Aorta (tissue), 5 donors: ENCODE results near the gene RSPRY1. TPM values are rescaled to one million over a fixed set of nuclear protein-coding genes. Genes with fewer than 3 reads are reported as not detected.
"Not testable (repeated sequence)": the region's sequence is repeated elsewhere in the genome, so short reads cannot be mapped to it uniquely, and the experiment has no call there.

Experiments
- ATAC-seq: fragments of 200-7000 bp; cut with Tn5 transposase; one replicate; pipeline ENCODE4 v1.9.1; 2022; ENCODE audit warnings: moderate library complexity; ENCODE audit not compliant: low FRiP score
- DNase-seq, 2 donors: peaks; one replicate each; pipeline ENCODE4 v3.0.0-alpha.2; 2020
- H3K27ac ChIP-seq, 2 donors: one replicate each; pipeline ENCODE4 v1.5.1; 2013; ENCODE audit warnings: low read length in 2 of 2, mild to moderate bottlenecking in 2 of 2, moderate library complexity in 2 of 2, control low read depth in 1 of 2, inconsistent platforms in 1 of 2, low read depth in 1 of 2
- H3K27me3 ChIP-seq, 2 donors: one replicate each; pipeline ENCODE4 v1.6.1; 2013; ENCODE audit warnings: control low read depth in 1 of 2, low read length in 1 of 2, mild to moderate bottlenecking in 1 of 2, moderate library complexity in 1 of 2; ENCODE audit not compliant: insufficient read depth in 2 of 2, control insufficient read depth in 1 of 2
- H3K36me3 ChIP-seq, 2 donors: one replicate each; pipeline ENCODE4 v1.6.1; 2013; ENCODE audit warnings: control low read depth in 1 of 2, low read length in 1 of 2, mild to moderate bottlenecking in 1 of 2; ENCODE audit not compliant: insufficient read depth in 2 of 2, control insufficient read depth in 1 of 2
- H3K4me1 ChIP-seq, 2 donors: one replicate each; pipeline ENCODE4 v1.6.1; 2013; ENCODE audit warnings: low read length in 2 of 2, control low read depth in 1 of 2, mild to moderate bottlenecking in 1 of 2, moderate library complexity in 1 of 2; ENCODE audit not compliant: insufficient read depth in 2 of 2, control insufficient read depth in 1 of 2
- H3K4me3 ChIP-seq, 2 donors: one replicate each; pipeline ENCODE4 v1.5.1; 2013; ENCODE audit warnings: low read length in 2 of 2, control low read depth in 1 of 2, mild to moderate bottlenecking in 1 of 2
- H3K9me3 ChIP-seq: one replicate; pipeline ENCODE4 v1.6.1; 2013; ENCODE audit warnings: mild to moderate bottlenecking, low read length; ENCODE audit not compliant: control insufficient read depth
- WGBS, 2 donors: extraction: QIAGEN DNeasy Blood & Tissue Kit; methylation state at CpG; one replicate each; pipeline ENCODE4 v1.1.7; 2013; 5-methylcytosine and 5-hydroxymethylcytosine counted together
- intact Hi-C, 2 donors: fragments of 100-400 bp; cut with DNase I; formaldehyde crosslinking; loops; one replicate each; pipeline versions ENCODE4 v1.14.2 to v1.15.0; 2022
- polyA plus RNA-seq, 2 donors: library from polyadenylated mRNA; stranded (reverse); fragments of 200-250 nt; gene quantifications; one replicate each; pipeline ENCODE4 v1.2.3, GENCODE V29; 2013
- total RNA-seq, 2 donors: library from RNA; stranded (reverse); fragmentation: NEBNext Ultra II Directional; extraction: Animal tissue kit (Norgen Biotek cat#: 25700); gene quantifications; one replicate each; pipeline ENCODE4 v1.2.1, GENCODE V29; 2021
- donor health status: healthy with polysubstance abuse.
- donor health status: Bipolar disorder and iron deficiency.
- donor health status: DM: no; HTN: no; CAD: no.
- donor health status: DM: no; HTN: no; CAD: no.
- donor health status: DM: yes; HTN: yes; CAD: no.

The RSPRY1 gene
- total and polyA plus RNA-seq, 4 donors = 10.4 to 32.5 (median 21.8) TPM

GRCh38 chr16:57196286-57196685, 10.2 kb downstream of the RSPRY1 start:
- intact Hi-C loops = no loop called here
- ATAC-seq (no peak), DNase-seq (no peak)
- H3K4me1 ChIP-seq = peaks cover under 1 to 8% of the 10 kb centered on the region in 2 donors
- H3K36me3 ChIP-seq = no peaks in the 10 kb centered on the region
- H3K9me3 ChIP-seq = no peaks in the 10 kb centered on the region
- no peaks in the 10 kb centered on the region for H3K27me3 ChIP-seq
- H3K27ac ChIP-seq = no peak overlapping the region
- H3K4me3 ChIP-seq = no peak overlapping the region
- WGBS, 2 donors = 5 to 9% methylated on average over 4 of the region's 4 CpGs

- H3K9me3 ChIP-seq = no peaks in the 10 kb centered on the region
- DNase-seq = no peak
- ATAC-seq = no peak
- 62 to 65% methylated on average over 3 of the region's 3 CpGs for WGBS, 2 donors
- H3K4me1 ChIP-seq = peaks cover 0 to 5% of the 10 kb centered on the region in 2 donors
- no peaks in the 10 kb centered on the region for H3K36me3 ChIP-seq
- no peaks in the 10 kb centered on the region for H3K27me3 ChIP-seq
- intact Hi-C loops = no loop called here
- H3K27ac ChIP-seq = no peak overlapping the region
- no peak overlapping the region for H3K4me3 ChIP-seq
These were observed 10.6 kb downstream of the RSPRY1 start for GRCh38 chr16:57196753-57197152.

GRCh38 chr16:57200321-57200720, 14.2 kb downstream of the RSPRY1 start:
- DNase-seq, H3K27me3 ChIP-seq, H3K9me3 ChIP-seq, H3K36me3 ChIP-seq, H3K27ac ChIP-seq, ATAC-seq, H3K4me1 ChIP-seq, H3K4me3 ChIP-seq, intact Hi-C loops: not testable (repeated sequence)
- WGBS, 2 donors = 95 to 99% methylated on average over 6 to 17 of the region's 24 CpGs

GRCh38 chr16:57200926-57201325, 14.8 kb downstream of the RSPRY1 start:
- intact Hi-C loops, ATAC-seq, H3K27ac ChIP-seq, H3K4me3 ChIP-seq, H3K4me1 ChIP-seq, H3K36me3 ChIP-seq, H3K27me3 ChIP-seq, H3K9me3 ChIP-seq, DNase-seq: not testable (repeated sequence)
- WGBS, 2 donors = 83 to 98% methylated on average over 16 to 27 of the region's 27 CpGs

- 83 to 87% methylated on average over 7 of the region's 7 CpGs for WGBS, 2 donors
- intact Hi-C loops = no loop called here
- Histone ChIP-seq H3K9me3 (no peaks in the 10 kb centered on the region), H3K27me3 (no peaks in the 10 kb centered on the region), H3K4me3 (no peak overlapping the region), H3K27ac (no peak overlapping the region), H3K36me3 (no peaks in the 10 kb centered on the region), H3K4me1 (no peaks in the 10 kb centered on the region)
- DNase-seq (no peak), ATAC-seq (no peak)
These were observed 16.2 kb downstream of the RSPRY1 start for GRCh38 chr16:57202095-57202886.

- Histone ChIP-seq H3K27ac (no peak overlapping the region), H3K27me3 (no peaks in the 10 kb centered on the region), H3K4me3 (no peak overlapping the region), H3K4me1 (no peaks in the 10 kb centered on the region), H3K36me3 (peaks cover 0 to 3% of the 10 kb centered on the region in 2 donors), H3K9me3 (no peaks in the 10 kb centered on the region)
- no peak for ATAC-seq
- WGBS, 2 donors = 66 to 71% methylated on average over 1 of the region's 1 CpG
- intact Hi-C loops = no loop called here
- no peak for DNase-seq
These were observed 17.3 kb downstream of the RSPRY1 start for GRCh38 chr16:57203451-57203850.

GRCh38 chr16:57204675-57205074, 18.5 kb downstream of the RSPRY1 start:
- intact Hi-C loops = no loop called here
- H3K27ac ChIP-seq = no peak overlapping the region
- no peaks in the 10 kb centered on the region for H3K27me3 ChIP-seq
- 84 to 88% methylated on average over 12 of the region's 12 CpGs for WGBS, 2 donors
- no peak overlapping the region for H3K4me3 ChIP-seq
- H3K36me3 ChIP-seq = peaks cover 0 to 3% of the 10 kb centered on the region in 2 donors
- H3K9me3 ChIP-seq = no peaks in the 10 kb centered on the region
- no peak for DNase-seq
- no peaks in the 10 kb centered on the region for H3K4me1 ChIP-seq
- ATAC-seq = no peak

GRCh38 chr16:57208926-57209325, 22.8 kb downstream of the RSPRY1 start:
- Histone ChIP-seq H3K4me1 (no peaks in the 10 kb centered on the region), H3K27ac (no peak overlapping the region), H3K27me3 (no peaks in the 10 kb centered on the region), H3K36me3 (peaks cover 0 to 5% of the 10 kb centered on the region in 2 donors), H3K9me3 (no peaks in the 10 kb centered on the region), H3K4me3 (no peak overlapping the region)
- DNase-seq (no peak), ATAC-seq (no peak)
- WGBS, 2 donors = 93 to 97% methylated on average over 1 of the region's 1 CpG
- intact Hi-C loops = no loop called here

GRCh38 chr16:57209780-57210179, 23.7 kb downstream of the RSPRY1 start:
- H3K4me1 ChIP-seq = no peaks in the 10 kb centered on the region
- no peak overlapping the region for H3K4me3 ChIP-seq
- intact Hi-C loops = no loop called here
- DNase-seq (no peak), ATAC-seq (no peak)
- H3K36me3 ChIP-seq = peaks cover 0 to 5% of the 10 kb centered on the region in 2 donors
- H3K9me3 ChIP-seq = no peaks in the 10 kb centered on the region
- H3K27me3 ChIP-seq = no peaks in the 10 kb centered on the region
- 94 to 99% methylated on average over 5 of the region's 5 CpGs for WGBS, 2 donors
- no peak overlapping the region for H3K27ac ChIP-seq
